ENCODE data around the gene NT5C2. TPM values are rescaled to one million over a fixed set of nuclear protein-coding genes. Genes with fewer than 3 reads are reported as not detected.
"Not testable (repeated sequence)": the region's sequence is repeated elsewhere in the genome, so short reads cannot be mapped to it uniquely, and the experiment has no call there.

Gene NT5C2
- total and polyA plus RNA-seq, 7 donors = 37.7 to 61.5 (median 49.2) TPM

GRCh38 chr10:103147645-103148044, 45.4 kb downstream of the NT5C2 start:
- no peak overlapping the region for H3K4me3 ChIP-seq
- no peaks in the 10 kb centered on the region for H3K9me3 ChIP-seq
- intact Hi-C loops (cut with DNase I) = no loop called here
- peaks cover 0 to 40% (median 32%) of the 10 kb centered on the region in 4 donors for H3K4me1 ChIP-seq
- no peak for TF ChIP-seq POLR2A (IDR thresholded peaks at IDR 0.05)
- TF ChIP-seq POLR2AphosphoS5 (IDR thresholded peaks at IDR 0.05) = no peak
- TF ChIP-seq EP300 (IDR thresholded peaks at IDR 0.05) = no peak
- no peaks in the 10 kb centered on the region for H3K27me3 ChIP-seq
- H3K36me3 ChIP-seq = no peaks in the 10 kb centered on the region
- H3K27ac ChIP-seq = no peak overlapping the region
- 95 to 97% methylated on average over 4 of the region's 4 CpGs for WGBS, 2 donors
- no peak for DNase-seq

- no peaks in the 10 kb centered on the region for H3K27me3 ChIP-seq
- peak overlapping the region in 3 of 4 donors; percentile 54 to 72 (median 63) for H3K27ac ChIP-seq
Observed at GRCh38 chr10:103145860-103146466, 47.1 kb downstream of the NT5C2 start.

GRCh38 chr10:103145046-103145445, 48.0 kb downstream of the NT5C2 start:
- Histone ChIP-seq H3K9me3 (no peaks in the 10 kb centered on the region), H3K27ac (peak overlapping the region in 3 of 4 donors; percentile 54 to 72 (median 63)), H3K27me3 (no peaks in the 10 kb centered on the region), H3K4me3 (no peak overlapping the region), H3K36me3 (peaks cover 0 to 4% (median 0%) of the 10 kb centered on the region in 4 donors), H3K4me1 (peaks cover 0 to 40% (median 32%) of the 10 kb centered on the region in 4 donors)
- WGBS, 2 donors = 94 to 98% methylated on average over 1 of the region's 1 CpG
- intact Hi-C loops (cut with DNase I) = no loop called here
- DNase-seq = no peak
- TF ChIP-seq POLR2AphosphoS5 (IDR thresholded peaks at IDR 0.05) = no peak
- TF ChIP-seq POLR2A (IDR thresholded peaks at IDR 0.05) = no peak

More at GRCh38 chr10:103145860-103146466, 47.1 kb downstream of the NT5C2 start:
- intact Hi-C loops (cut with DNase I) = no loop called here
- no peaks in the 10 kb centered on the region for H3K9me3 ChIP-seq
- H3K36me3 ChIP-seq = no peaks in the 10 kb centered on the region
- DNase-seq = peak; percentile 88
- H3K4me3 ChIP-seq = peak overlapping the region in 1 of 4 donors; percentile 5
- 83 to 87% methylated on average over 3 of the region's 3 CpGs for WGBS, 2 donors
- TF ChIP-seq POLR2AphosphoS5 (IDR thresholded peaks at IDR 0.05) = peak in 2 of 4 donors; percentile 19 to 50
- TF ChIP-seq EP300 (IDR thresholded peaks at IDR 0.05) = no peak
- peaks cover 0 to 40% (median 32%) of the 10 kb centered on the region in 4 donors for H3K4me1 ChIP-seq

- intact Hi-C loops (cut with DNase I) = no loop called here
- Histone ChIP-seq H3K27ac (peak overlapping the region in 3 of 4 donors; percentile 54 to 72 (median 63)), H3K36me3 (peaks cover 0 to 4% (median 0%) of the 10 kb centered on the region in 4 donors), H3K4me3 (no peak overlapping the region), H3K9me3 (no peaks in the 10 kb centered on the region), H3K27me3 (no peaks in the 10 kb centered on the region), H3K4me1 (peaks cover 0 to 40% (median 32%) of the 10 kb centered on the region in 4 donors)
- no peak for TF ChIP-seq POLR2AphosphoS5 (IDR thresholded peaks at IDR 0.05)
- TF ChIP-seq POLR2A (IDR thresholded peaks at IDR 0.05) = no peak
- TF ChIP-seq CTCF (IDR thresholded peaks at IDR 0.05) = no peak
- TF ChIP-seq EP300 (IDR thresholded peaks at IDR 0.05) = no peak
- WGBS, 2 donors = 86 to 94% methylated on average over 2 of the region's 2 CpGs
- no peak for DNase-seq
Observed at GRCh38 chr10:103144041-103144440, 49.0 kb downstream of the NT5C2 start.

- H3K36me3 ChIP-seq; H3K4me3 ChIP-seq; H3K27me3 ChIP-seq; intact Hi-C loops (cut with DNase I); DNase-seq; H3K9me3 ChIP-seq: not testable (repeated sequence)
- Histone ChIP-seq H3K4me1 (peaks cover 0 to 40% (median 32%) of the 10 kb centered on the region in 4 donors), H3K27ac (peak overlapping the region in 3 of 4 donors; percentile 54 to 72 (median 63))
- 82 to 92% methylated on average over 3 of the region's 3 CpGs for WGBS, 2 donors
Observed at GRCh38 chr10:103143641-103144040, 49.4 kb downstream of the NT5C2 start.

- H3K27ac ChIP-seq = no peak overlapping the region
- TF ChIP-seq POLR2A (IDR thresholded peaks at IDR 0.05) (no peak), EP300 (IDR thresholded peaks at IDR 0.05) (no peak), CTCF (IDR thresholded peaks at IDR 0.05) (no peak), POLR2AphosphoS5 (IDR thresholded peaks at IDR 0.05) (no peak)
- H3K36me3 ChIP-seq = peaks cover 0 to 17% (median 6%) of the 10 kb centered on the region in 4 donors
- H3K4me1 ChIP-seq = peaks cover 0 to 34% (median 31%) of the 10 kb centered on the region in 4 donors
- no peaks in the 10 kb centered on the region for H3K9me3 ChIP-seq
- H3K27me3 ChIP-seq = no peaks in the 10 kb centered on the region
- DNase-seq = no peak
- intact Hi-C loops (cut with DNase I) = no loop called here
- WGBS, 2 donors = 88 to 92% methylated on average over 2 of the region's 2 CpGs
- no peak overlapping the region for H3K4me3 ChIP-seq
Observed at GRCh38 chr10:103141950-103142349, 51.1 kb downstream of the NT5C2 start.

Data from sigmoid colon (tissue), 7 donors.